Astrocyte (in vitro differentiated cells and primary cell): ENCODE results near the gene CCNG2.

ENCODE experiments used
- EZH2 ChIP-seq: IDR thresholded peaks from 2 replicates; pipeline ENCODE4 v1.6.1; 2012; ENCODE audit warnings: mild to moderate bottlenecking, low read length, inconsistent platforms; ENCODE audit not compliant: insufficient read depth
- TF ChIP-seq, protein P1 (sequence below): IDR thresholded peaks from 2 replicates; pipeline ENCODE4 v1.5.1; 2011; ENCODE audit warnings: low read depth, mild to moderate bottlenecking, inconsistent platforms, low read length, moderate library complexity; ENCODE audit not compliant: insufficient read depth

DNA sequence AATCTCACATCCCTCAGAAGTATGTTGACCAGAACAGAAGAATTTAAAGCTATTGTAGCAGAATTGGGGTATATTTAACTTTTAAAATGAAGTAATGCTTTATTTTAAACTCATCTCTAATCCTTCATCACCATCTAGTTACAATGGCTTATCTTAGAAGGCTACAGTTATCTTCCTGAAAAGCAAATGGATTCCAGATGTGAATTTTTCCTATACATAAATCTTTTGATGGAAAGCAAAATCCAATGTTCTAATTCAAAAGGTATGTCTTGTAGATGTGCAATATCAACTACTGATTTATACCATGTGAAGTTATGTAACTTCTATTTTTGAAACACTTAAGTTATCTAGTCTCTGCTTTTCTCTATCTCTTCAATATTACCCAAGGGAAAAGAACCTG lies 47.6 kb downstream of the CCNG2 start:
- TF ChIP-seq, protein P1, sequence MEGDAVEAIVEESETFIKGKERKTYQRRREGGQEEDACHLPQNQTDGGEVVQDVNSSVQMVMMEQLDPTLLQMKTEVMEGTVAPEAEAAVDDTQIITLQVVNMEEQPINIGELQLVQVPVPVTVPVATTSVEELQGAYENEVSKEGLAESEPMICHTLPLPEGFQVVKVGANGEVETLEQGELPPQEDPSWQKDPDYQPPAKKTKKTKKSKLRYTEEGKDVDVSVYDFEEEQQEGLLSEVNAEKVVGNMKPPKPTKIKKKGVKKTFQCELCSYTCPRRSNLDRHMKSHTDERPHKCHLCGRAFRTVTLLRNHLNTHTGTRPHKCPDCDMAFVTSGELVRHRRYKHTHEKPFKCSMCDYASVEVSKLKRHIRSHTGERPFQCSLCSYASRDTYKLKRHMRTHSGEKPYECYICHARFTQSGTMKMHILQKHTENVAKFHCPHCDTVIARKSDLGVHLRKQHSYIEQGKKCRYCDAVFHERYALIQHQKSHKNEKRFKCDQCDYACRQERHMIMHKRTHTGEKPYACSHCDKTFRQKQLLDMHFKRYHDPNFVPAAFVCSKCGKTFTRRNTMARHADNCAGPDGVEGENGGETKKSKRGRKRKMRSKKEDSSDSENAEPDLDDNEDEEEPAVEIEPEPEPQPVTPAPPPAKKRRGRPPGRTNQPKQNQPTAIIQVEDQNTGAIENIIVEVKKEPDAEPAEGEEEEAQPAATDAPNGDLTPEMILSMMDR = no peak
- TF ChIP-seq EZH2 = no peak
